Aorta (tissue), 5 donors: Measurements from ENCODE around the gene HOXD8. TPM values are rescaled to one million over a fixed set of nuclear protein-coding genes. Genes with fewer than 3 reads are reported as not detected.
A peak's percentile ranks its signal among the peaks of the same experiment; 100 is the strongest.

Experiments used
- ATAC-seq: fragments of 200-7000 bp; cut with Tn5 transposase; one replicate; pipeline ENCODE4 v1.9.1; 2022; ENCODE audit warnings: moderate library complexity; ENCODE audit not compliant: low FRiP score
- DNase-seq, 2 donors: peaks; one replicate each; pipeline ENCODE4 v3.0.0-alpha.2; 2020
- H3K27ac ChIP-seq, 2 donors: one replicate each; pipeline ENCODE4 v1.5.1; 2013; ENCODE audit warnings: low read length in 2 of 2, mild to moderate bottlenecking in 2 of 2, moderate library complexity in 2 of 2, control low read depth in 1 of 2, inconsistent platforms in 1 of 2, low read depth in 1 of 2
- H3K27me3 ChIP-seq, 2 donors: one replicate each; pipeline ENCODE4 v1.6.1; 2013; ENCODE audit warnings: control low read depth in 1 of 2, low read length in 1 of 2, mild to moderate bottlenecking in 1 of 2, moderate library complexity in 1 of 2; ENCODE audit not compliant: insufficient read depth in 2 of 2, control insufficient read depth in 1 of 2
- H3K36me3 ChIP-seq, 2 donors: one replicate each; pipeline ENCODE4 v1.6.1; 2013; ENCODE audit warnings: control low read depth in 1 of 2, low read length in 1 of 2, mild to moderate bottlenecking in 1 of 2; ENCODE audit not compliant: insufficient read depth in 2 of 2, control insufficient read depth in 1 of 2
- H3K4me1 ChIP-seq, 2 donors: one replicate each; pipeline ENCODE4 v1.6.1; 2013; ENCODE audit warnings: low read length in 2 of 2, control low read depth in 1 of 2, mild to moderate bottlenecking in 1 of 2, moderate library complexity in 1 of 2; ENCODE audit not compliant: insufficient read depth in 2 of 2, control insufficient read depth in 1 of 2
- H3K4me3 ChIP-seq, 2 donors: one replicate each; pipeline ENCODE4 v1.5.1; 2013; ENCODE audit warnings: low read length in 2 of 2, control low read depth in 1 of 2, mild to moderate bottlenecking in 1 of 2
- H3K9me3 ChIP-seq: one replicate; pipeline ENCODE4 v1.6.1; 2013; ENCODE audit warnings: mild to moderate bottlenecking, low read length; ENCODE audit not compliant: control insufficient read depth
- WGBS, 2 donors: extraction: QIAGEN DNeasy Blood & Tissue Kit; methylation state at CpG; one replicate each; pipeline ENCODE4 v1.1.7; 2013; 5-methylcytosine and 5-hydroxymethylcytosine counted together
- intact Hi-C, 2 donors: fragments of 100-400 bp; cut with DNase I; formaldehyde crosslinking; loops; one replicate each; pipeline versions ENCODE4 v1.14.2 to v1.15.0; 2022
- polyA plus RNA-seq, 2 donors: library from polyadenylated mRNA; stranded (reverse); fragments of 200-250 nt; gene quantifications; one replicate each; pipeline ENCODE4 v1.2.3, GENCODE V29; 2013
- total RNA-seq, 2 donors: library from RNA; stranded (reverse); fragmentation: NEBNext Ultra II Directional; extraction: Animal tissue kit (Norgen Biotek cat#: 25700); gene quantifications; one replicate each; pipeline ENCODE4 v1.2.1, GENCODE V29; 2021
- donor health status: healthy with polysubstance abuse.
- donor health status: Bipolar disorder and iron deficiency.
- donor health status: DM: no; HTN: no; CAD: no.
- donor health status: DM: no; HTN: no; CAD: no.
- donor health status: DM: yes; HTN: yes; CAD: no.

The HOXD8 gene
- total and polyA plus RNA-seq, 4 donors: 2.5 to 14.4 (median 9.4) TPM

DNA sequence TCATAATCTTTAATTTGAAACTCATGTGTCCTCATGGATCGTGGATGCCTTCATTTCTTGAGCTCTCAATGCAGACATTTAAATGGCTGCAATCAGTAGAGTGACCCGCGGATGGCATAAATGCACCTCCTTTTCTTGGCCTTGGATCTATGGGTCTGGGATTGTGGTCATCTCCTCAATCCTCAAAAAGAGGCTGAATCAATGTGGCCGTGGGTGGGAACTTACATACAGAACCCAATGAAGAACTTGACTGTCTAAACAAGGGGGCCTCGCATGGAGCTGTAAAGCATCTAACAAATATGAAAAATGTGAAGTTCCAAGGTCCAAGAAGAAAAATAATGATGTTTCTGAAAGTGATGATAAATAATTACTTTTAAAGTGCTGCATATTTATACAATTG lies 34.1 kb upstream of the HOXD8 start:
- Histone ChIP-seq H3K36me3 (no peaks in the 10 kb centered on the region), H3K27ac (no peak overlapping the region), H3K4me1 (no peaks in the 10 kb centered on the region), H3K4me3 (no peak overlapping the region), H3K27me3 (no peaks in the 10 kb centered on the region), H3K9me3 (no peaks in the 10 kb centered on the region)
- 22% methylated on average over 5 of the region's 5 CpGs for WGBS, 2 donors
- ATAC-seq: no peak
- no peak for DNase-seq
- intact Hi-C loops: loop anchor here (5.0 to 10.0 kb wide), 3 partner anchors 728 to 911 kb away; partner anchors contain the start of gene ATP5MC3 (in 1 of the 2)

DNA sequence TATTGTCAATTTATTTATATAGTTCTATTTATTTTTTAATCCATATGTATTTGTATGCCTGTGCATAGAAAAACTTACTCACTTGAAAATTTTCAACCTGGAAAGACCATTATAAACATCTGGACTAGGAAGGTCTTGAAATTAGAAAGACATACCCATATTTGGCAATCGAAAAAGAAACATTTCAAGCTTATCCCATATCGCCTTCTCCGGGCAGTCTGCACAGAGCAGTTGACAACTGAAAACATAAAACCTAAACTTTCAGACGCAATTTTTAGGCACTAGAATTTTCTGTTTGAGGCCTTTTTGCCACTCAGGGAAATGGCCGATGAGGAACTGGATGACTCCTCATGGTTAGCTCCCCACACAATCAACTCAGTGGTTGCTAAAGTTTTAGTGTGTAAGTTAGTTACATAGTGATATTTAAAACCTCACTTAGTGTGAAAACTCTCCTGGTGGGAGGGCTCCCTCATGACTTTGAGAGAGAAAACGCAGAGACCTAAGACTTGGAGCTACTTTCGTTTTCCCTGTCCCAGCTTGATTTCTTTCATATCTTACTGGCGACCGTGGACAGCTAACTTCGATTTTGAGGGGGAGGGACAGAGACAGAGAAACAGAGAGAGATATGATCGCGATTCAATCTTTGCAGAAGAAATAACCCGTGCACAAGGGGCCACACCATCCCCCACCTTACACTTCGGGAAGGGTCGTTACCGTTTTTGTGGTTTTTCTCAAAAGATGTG lies 33.1 kb upstream of the HOXD8 start:
- no peaks in the 10 kb centered on the region for H3K36me3 ChIP-seq
- 18% methylated on average over 16 of the region's 16 CpGs for WGBS, 2 donors
- H3K27me3 ChIP-seq: no peaks in the 10 kb centered on the region
- H3K4me3 ChIP-seq: no peak overlapping the region
- intact Hi-C loops: loop anchor here (5.0 to 10.0 kb wide), 3 partner anchors 729 to 912 kb away; partner anchors contain the start of gene ATP5MC3 (in 1 of the 2)
- no peak overlapping the region for H3K27ac ChIP-seq
- ATAC-seq: no peak
- H3K4me1 ChIP-seq: no peaks in the 10 kb centered on the region
- no peaks in the 10 kb centered on the region for H3K9me3 ChIP-seq
- DNase-seq: no peak

DNA sequence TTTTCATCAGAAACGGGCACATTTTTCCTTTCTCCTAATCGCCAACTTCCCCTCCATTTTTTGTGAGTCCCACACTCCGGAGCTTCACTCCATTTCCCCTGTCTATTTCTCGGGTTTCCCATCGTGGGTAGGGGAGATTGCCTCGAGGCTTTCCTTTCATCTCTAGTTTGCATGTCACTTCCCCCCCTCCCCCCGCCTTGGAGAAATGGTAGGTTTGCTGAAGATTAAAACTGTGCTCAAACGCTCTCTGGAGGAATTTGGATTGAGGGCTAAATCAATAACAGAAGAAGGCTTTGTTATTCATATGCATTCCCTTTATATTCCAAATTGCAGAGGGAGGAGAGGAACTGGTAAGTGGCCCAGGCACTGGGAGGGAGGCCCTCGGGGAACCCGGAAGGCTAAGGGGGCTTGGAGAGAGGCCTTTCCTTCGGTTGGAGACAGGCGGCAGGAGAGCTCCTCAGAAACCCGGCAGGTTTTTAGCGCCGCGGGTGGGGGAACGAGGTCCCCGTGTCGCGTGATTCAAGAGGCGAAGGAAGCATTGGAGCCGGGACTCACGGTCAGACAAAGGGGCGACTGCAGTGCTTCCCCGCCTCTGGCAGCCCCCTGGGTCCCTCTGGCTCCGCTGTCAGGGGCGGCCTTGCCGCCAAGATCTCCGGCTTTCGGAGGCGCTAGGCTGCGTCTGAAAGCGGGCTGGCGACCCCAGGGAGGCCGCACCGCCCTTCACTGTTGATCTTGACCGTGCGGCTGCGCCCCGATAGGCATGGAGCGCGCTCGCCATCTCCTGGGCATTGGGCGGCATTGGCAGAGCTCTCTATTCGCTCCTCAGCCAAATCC lies 32.3 kb upstream of the HOXD8 start:
- ATAC-seq (peak; percentile 83), DNase-seq (peak; percentile 62 to 89)
- H3K4me3 ChIP-seq: no peak overlapping the region
- H3K9me3 ChIP-seq: no peaks in the 10 kb centered on the region
- intact Hi-C loops: loop anchor here (5.0 to 10.0 kb wide), 3 partner anchors 730 to 912 kb away; partner anchors contain the start of gene ATP5MC3 (in 1 of the 2)
- no peak overlapping the region for H3K27ac ChIP-seq
- H3K4me1 ChIP-seq: no peaks in the 10 kb centered on the region
- 5% methylated on average over 39 to 45 of the region's 45 CpGs for WGBS, 2 donors
- H3K27me3 ChIP-seq: no peaks in the 10 kb centered on the region
- H3K36me3 ChIP-seq: no peaks in the 10 kb centered on the region

DNA sequence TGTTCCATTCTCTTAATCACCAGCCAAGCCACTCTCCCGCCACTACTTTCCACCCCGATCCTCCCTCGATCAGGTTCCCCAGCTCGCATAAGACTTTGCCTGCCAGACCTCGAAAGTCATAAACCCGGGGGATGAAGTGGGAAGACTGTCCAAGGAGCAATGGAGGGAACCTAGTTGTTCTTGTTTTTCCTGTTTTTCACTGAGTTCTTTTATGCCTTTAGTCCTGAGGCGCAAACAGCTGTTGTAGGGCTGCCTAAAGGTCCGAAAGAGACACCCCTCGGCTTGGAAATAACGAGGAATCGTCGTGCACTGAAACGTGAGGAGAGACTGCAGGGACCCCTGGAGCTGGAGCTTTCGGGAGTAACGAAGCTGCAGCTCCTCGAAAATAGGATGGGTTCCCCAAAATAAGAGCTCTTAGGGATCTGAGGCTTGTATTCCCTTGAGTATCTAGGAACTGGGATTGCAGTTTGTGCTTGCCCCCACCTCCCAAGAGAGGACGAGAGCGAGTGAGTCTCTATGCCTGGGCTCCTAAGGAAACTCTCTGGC lies 31.6 kb upstream of the HOXD8 start:
- no peaks in the 10 kb centered on the region for H3K27me3 ChIP-seq
- ATAC-seq (no peak), DNase-seq (no peak)
- intact Hi-C loops: loop anchor here (5.0 to 10.0 kb wide), 3 partner anchors 731 to 913 kb away; partner anchors contain the start of gene ATP5MC3 (in 1 of the 2)
- H3K36me3 ChIP-seq: no peaks in the 10 kb centered on the region
- H3K9me3 ChIP-seq: no peaks in the 10 kb centered on the region
- H3K27ac ChIP-seq: no peak overlapping the region
- no peaks in the 10 kb centered on the region for H3K4me1 ChIP-seq
- WGBS, 2 donors: 5 to 7% methylated on average over 18 of the region's 18 CpGs
- no peak overlapping the region for H3K4me3 ChIP-seq

DNA sequence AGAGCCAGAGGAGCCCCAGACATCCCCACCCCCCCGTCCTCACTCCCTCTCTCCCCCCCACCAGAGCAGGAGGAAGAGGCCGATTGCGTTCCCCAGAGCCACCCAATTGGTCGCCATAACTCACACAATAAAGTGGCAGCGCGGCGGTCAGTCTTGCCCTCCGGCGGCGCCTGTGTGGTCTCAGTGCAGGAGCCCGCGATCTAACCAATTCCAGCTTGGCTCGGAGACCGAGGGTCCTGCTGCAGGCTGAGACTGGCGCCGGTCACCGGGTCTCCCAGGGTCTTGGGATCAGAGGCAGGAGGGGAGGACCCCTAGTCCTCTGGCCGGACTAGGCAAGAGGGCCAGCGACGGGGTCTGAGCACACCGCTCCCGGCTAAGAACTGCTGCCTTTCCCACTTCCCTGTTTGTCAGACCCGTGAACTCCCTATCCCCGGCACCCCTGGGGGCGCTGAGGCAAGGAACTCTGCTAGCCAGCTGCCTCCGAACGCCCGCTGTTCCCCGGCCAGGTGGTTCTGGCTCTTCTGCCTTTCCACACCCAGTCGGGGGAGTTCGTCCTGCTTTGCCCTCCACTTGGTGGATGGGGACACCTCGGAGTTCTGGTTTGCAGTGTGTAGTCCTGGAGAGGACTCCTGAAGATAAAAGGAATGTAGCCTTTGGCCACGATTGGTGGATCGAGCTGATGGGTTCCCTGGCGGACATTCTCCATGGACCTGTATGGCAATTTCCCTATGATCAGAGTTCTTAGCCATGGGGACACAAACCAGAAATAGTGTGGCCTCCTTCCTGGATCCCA lies 30.9 kb upstream of the HOXD8 start:
- DNase-seq (peak in 1 of 2 donors; percentile 32), ATAC-seq (no peak)
- H3K4me3 ChIP-seq: no peak overlapping the region
- no peaks in the 10 kb centered on the region for H3K36me3 ChIP-seq
- no peaks in the 10 kb centered on the region for H3K9me3 ChIP-seq
- no peaks in the 10 kb centered on the region for H3K27me3 ChIP-seq
- H3K27ac ChIP-seq: no peak overlapping the region
- WGBS, 2 donors: 5 to 7% methylated on average over 28 to 35 of the region's 35 CpGs
- intact Hi-C loops: loop anchor here (5.0 to 10.0 kb wide), 3 partner anchors 731 to 914 kb away; partner anchors contain the start of gene ATP5MC3 (in 1 of the 2)
- H3K4me1 ChIP-seq: no peaks in the 10 kb centered on the region

DNA sequence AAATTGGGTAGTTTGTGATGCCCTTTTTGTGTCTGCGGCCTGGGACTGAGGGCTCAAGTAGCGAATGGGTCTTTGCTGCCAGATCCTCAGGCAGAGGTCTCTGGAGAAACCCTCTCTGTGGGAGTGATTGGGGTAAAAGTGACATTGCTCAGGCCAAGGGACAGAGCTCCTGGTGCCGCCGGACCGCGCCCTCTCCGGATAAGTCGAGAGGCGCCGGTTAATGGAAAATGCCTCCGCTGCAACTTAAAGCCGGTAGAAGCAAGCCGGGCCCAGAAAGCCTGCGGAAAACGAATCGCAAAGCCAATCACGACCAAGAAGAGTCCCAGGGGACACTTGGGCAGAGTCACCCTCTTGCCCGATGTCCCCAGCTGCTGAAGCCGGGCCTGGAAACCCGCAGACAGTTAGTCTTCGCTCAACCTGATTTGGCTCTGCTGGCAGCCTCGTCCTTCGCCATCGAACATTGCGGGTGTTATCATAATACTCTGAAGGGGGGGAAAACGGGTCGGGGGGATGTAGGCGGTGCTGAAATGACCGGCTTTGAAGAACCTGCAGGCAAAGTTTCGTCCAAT lies 30.3 kb upstream of the HOXD8 start:
- no peak overlapping the region for H3K27ac ChIP-seq
- no peaks in the 10 kb centered on the region for H3K36me3 ChIP-seq
- H3K9me3 ChIP-seq: no peaks in the 10 kb centered on the region
- intact Hi-C loops: loop anchor here (5.0 to 10.0 kb wide), 3 partner anchors 732 to 914 kb away; partner anchors contain the start of gene ATP5MC3 (in 1 of the 2)
- H3K4me1 ChIP-seq: no peaks in the 10 kb centered on the region
- H3K4me3 ChIP-seq: no peak overlapping the region
- DNase-seq (peak in 1 of 2 donors; percentile 24), ATAC-seq (no peak)
- no peaks in the 10 kb centered on the region for H3K27me3 ChIP-seq
- WGBS, 2 donors: 10 to 13% methylated on average over 30 of the region's 30 CpGs

DNA sequence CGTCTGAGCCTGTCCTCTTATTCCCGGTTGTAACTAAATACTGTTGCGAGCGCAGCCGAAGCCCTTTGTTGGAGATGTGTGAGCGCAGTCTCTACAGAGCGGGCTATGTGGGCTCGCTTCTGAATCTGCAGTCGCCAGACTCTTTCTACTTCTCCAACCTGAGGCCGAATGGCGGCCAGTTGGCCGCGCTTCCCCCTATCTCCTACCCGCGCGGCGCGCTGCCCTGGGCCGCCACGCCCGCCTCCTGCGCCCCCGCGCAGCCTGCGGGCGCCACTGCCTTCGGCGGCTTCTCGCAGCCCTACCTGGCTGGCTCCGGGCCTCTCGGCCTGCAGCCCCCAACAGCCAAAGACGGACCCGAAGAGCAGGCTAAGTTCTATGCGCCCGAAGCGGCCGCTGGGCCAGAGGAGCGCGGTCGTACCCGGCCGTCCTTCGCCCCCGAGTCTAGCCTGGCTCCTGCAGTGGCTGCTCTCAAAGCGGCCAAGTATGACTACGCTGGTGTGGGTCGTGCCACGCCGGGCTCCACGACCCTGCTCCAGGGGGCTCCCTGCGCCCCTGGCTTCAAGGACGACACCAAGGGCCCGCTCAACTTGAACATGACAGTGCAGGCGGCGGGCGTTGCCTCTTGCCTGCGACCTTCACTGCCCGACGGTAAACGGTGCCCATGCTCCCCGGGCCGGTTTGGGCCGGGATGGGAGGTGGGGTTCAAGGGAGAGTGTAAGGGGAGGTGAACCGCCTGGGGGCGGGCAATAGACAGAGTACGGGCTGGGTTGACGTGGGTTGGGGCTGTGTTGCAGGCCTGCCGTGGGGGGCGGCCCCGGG lies 29.6 kb upstream of the HOXD8 start, which contains the start of gene HOXD12:
TSS of gene HOXD12 (plus strand) at position 68 of the 819 bp plus-strand sequence. CDS start at position 75, 7 bp downstream.
- H3K9me3 ChIP-seq: no peaks in the 10 kb centered on the region
- WGBS, 2 donors: 4 to 7% methylated on average over 68 to 70 of the region's 70 CpGs
- H3K4me1 ChIP-seq: no peaks in the 10 kb centered on the region
- ATAC-seq (no peak), DNase-seq (peak in 1 of 2 donors; percentile 33)
- H3K27ac ChIP-seq: no peak within 1 kb of the TSS
- no peaks in the 10 kb centered on the region for H3K36me3 ChIP-seq
- peaks cover 0 to 5% of the 10 kb centered on the region in 2 donors for H3K27me3 ChIP-seq
- H3K4me3 ChIP-seq: no peak within 1 kb of the TSS
- intact Hi-C loops: loop anchor here (5.0 to 10.0 kb wide), 3 partner anchors 733 to 915 kb away; partner anchors contain the start of gene ATP5MC3 (in 1 of the 2)
